Loucy (cell line): ENCODE measurements around the gene CCBE1.

ENCODE experiments used
- H2AFZ ChIP-seq: fragments of 200-600 bp; sonication (generic); 2 replicates; pipeline ENCODE4 v1.6.0; 2016; ENCODE audit warnings: antibody characterized with exemption, mild to moderate bottlenecking, low read length, moderate library complexity
- H3F3A ChIP-seq: fragments of 200-600 bp; 2 replicates; pipeline ENCODE4 v1.6.0; 2016; ENCODE audit warnings: antibody characterized with exemption, low read depth, mild to moderate bottlenecking
- H3K27me3 ChIP-seq: fragments of 200-600 bp; sonication (generic); 2 replicates; pipeline ENCODE4 v1.6.1; 2014; ENCODE audit warnings: low read length, mild to moderate bottlenecking; ENCODE audit not compliant: insufficient read depth, poor library complexity, severe bottlenecking
- H3K36me3 ChIP-seq: fragments of 200-600 bp; sonication (generic); 2 replicates; pipeline ENCODE4 v1.6.1; 2016; ENCODE audit warnings: low read length; ENCODE audit not compliant: insufficient read depth
- H3K4me1 ChIP-seq: fragments of 200-600 bp; sonication (generic); 2 replicates; pipeline ENCODE4 v1.5.1; 2014; ENCODE audit warnings: low read length, mild to moderate bottlenecking; ENCODE audit not compliant: insufficient read depth, poor library complexity, severe bottlenecking
- H3K4me2 ChIP-seq: fragments of 200-600 bp; sonication (generic); 2 replicates; pipeline ENCODE4 v1.6.0; 2014; ENCODE audit warnings: antibody characterized with exemption, low read length, low read depth, mild to moderate bottlenecking; ENCODE audit not compliant: poor library complexity, severe bottlenecking
- H3K4me3 ChIP-seq: fragments of 200-600 bp; sonication (generic); 2 replicates; pipeline ENCODE4 v1.5.1; 2014; ENCODE audit warnings: low read length, mild to moderate bottlenecking, mixed read lengths; ENCODE audit not compliant: poor library complexity, severe bottlenecking
- H3K79me2 ChIP-seq: fragments of 200-600 bp; sonication (generic); 2 replicates; pipeline ENCODE4 v1.6.1; 2014; ENCODE audit warnings: low read length; ENCODE audit not compliant: insufficient read depth
- H3K9ac ChIP-seq: fragments of 200-600 bp; sonication (generic); 2 replicates; pipeline ENCODE4 v1.6.0; 2014; ENCODE audit warnings: mild to moderate bottlenecking, low read depth, low read length, moderate library complexity; ENCODE audit not compliant: poor library complexity, severe bottlenecking
- H3K9me2 ChIP-seq: fragments of 200-600 bp; sonication (generic); replicated peaks from 2 replicates; pipeline ENCODE4 v1.6.1; 2016; ENCODE audit warnings: low read depth, low read length, mixed read lengths
- H3K9me3 ChIP-seq: fragments of 200-600 bp; sonication (generic); 2 replicates; pipeline ENCODE4 v1.6.1; 2014; ENCODE audit warnings: mild to moderate bottlenecking, antibody characterized with exemption, low read length, low read depth; ENCODE audit not compliant: insufficient read depth
- H4K20me1 ChIP-seq: fragments of 200-600 bp; sonication (generic); 2 replicates; pipeline ENCODE4 v1.6.0; 2014; ENCODE audit warnings: antibody characterized with exemption, low read length, mild to moderate bottlenecking; ENCODE audit not compliant: insufficient read depth, poor library complexity, severe bottlenecking
- EZH2phosphoT487 ChIP-seq: fragments of 200-600 bp; IDR thresholded peaks from 2 replicates; pipeline ENCODE4 v1.6.1; 2018; ENCODE audit warnings: antibody characterized with exemption, mild to moderate bottlenecking, moderate library complexity, borderline replicate concordance
- TF ChIP-seq, protein P1 (sequence below): fragments of 200-600 bp; sonication (generic); conservative IDR thresholded peaks from 2 replicates; pipeline ENCODE4 v1.5.1; 2014; ENCODE audit warnings: mild to moderate bottlenecking, antibody characterized with exemption, low read length

CCBE1 gene

GRCh38 chr18:59607471-59607870, 89.8 kb downstream of the CCBE1 start:
- Histone ChIP-seq H3K4me2 (no peak overlapping the region), H3K9me2 (no peaks in the 10 kb centered on the region), H3K79me2 (no peaks in the 10 kb centered on the region), H3K9me3 (no peaks in the 10 kb centered on the region), H3K4me3 (no peak overlapping the region), H3K36me3 (no peaks in the 10 kb centered on the region), H3K4me1 (peaks cover 25% of the 10 kb centered on the region), H3K9ac (no peak overlapping the region), H4K20me1 (no peaks in the 10 kb centered on the region), H2AFZ (no peak overlapping the region), H3F3A (no peaks in the 10 kb centered on the region), H3K27me3 (no peaks in the 10 kb centered on the region)
- TF ChIP-seq EZH2phosphoT487 = no peak
- TF ChIP-seq, protein P1, sequence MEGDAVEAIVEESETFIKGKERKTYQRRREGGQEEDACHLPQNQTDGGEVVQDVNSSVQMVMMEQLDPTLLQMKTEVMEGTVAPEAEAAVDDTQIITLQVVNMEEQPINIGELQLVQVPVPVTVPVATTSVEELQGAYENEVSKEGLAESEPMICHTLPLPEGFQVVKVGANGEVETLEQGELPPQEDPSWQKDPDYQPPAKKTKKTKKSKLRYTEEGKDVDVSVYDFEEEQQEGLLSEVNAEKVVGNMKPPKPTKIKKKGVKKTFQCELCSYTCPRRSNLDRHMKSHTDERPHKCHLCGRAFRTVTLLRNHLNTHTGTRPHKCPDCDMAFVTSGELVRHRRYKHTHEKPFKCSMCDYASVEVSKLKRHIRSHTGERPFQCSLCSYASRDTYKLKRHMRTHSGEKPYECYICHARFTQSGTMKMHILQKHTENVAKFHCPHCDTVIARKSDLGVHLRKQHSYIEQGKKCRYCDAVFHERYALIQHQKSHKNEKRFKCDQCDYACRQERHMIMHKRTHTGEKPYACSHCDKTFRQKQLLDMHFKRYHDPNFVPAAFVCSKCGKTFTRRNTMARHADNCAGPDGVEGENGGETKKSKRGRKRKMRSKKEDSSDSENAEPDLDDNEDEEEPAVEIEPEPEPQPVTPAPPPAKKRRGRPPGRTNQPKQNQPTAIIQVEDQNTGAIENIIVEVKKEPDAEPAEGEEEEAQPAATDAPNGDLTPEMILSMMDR = no peak

DNA sequence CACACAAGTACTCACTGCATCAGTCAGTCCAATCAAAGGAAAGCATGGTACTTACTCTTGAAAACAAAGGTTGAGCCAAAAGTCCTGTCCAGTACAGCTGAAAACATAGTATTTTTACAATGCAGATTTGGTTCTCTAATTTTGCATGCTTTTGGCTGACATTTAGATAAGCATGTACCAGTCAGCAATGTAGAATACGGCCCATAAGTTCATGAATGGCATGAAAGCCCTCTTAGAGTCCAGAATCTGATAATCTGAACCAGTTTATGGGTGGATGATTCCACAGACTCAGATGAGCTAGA, 90.2 kb downstream of the CCBE1 start:
- H3K36me3 ChIP-seq = no peaks in the 10 kb centered on the region
- H3K4me3 ChIP-seq = no peak overlapping the region
- H3K9me2 ChIP-seq = no peaks in the 10 kb centered on the region
- peaks cover 23% of the 10 kb centered on the region for H3K4me1 ChIP-seq
- no peak overlapping the region for H3K9ac ChIP-seq
- no peaks in the 10 kb centered on the region for H3K9me3 ChIP-seq
- no peaks in the 10 kb centered on the region for H3K79me2 ChIP-seq
- no peaks in the 10 kb centered on the region for H3F3A ChIP-seq
- H4K20me1 ChIP-seq = no peaks in the 10 kb centered on the region
- H3K27me3 ChIP-seq = no peaks in the 10 kb centered on the region
- H3K4me2 ChIP-seq = no peak overlapping the region
- no peak overlapping the region for H2AFZ ChIP-seq
- no peak for TF ChIP-seq EZH2phosphoT487
- TF ChIP-seq, protein P1 = no peak

- H3K36me3 ChIP-seq = no peaks in the 10 kb centered on the region
- no peaks in the 10 kb centered on the region for H3F3A ChIP-seq
- no peaks in the 10 kb centered on the region for H4K20me1 ChIP-seq
- H2AFZ ChIP-seq = no peak overlapping the region
- H3K9me3 ChIP-seq = no peaks in the 10 kb centered on the region
- H3K27me3 ChIP-seq = no peaks in the 10 kb centered on the region
- H3K9me2 ChIP-seq = no peaks in the 10 kb centered on the region
- no peak overlapping the region for H3K9ac ChIP-seq
- H3K79me2 ChIP-seq = no peaks in the 10 kb centered on the region
- H3K4me2 ChIP-seq = no peak overlapping the region
- H3K4me3 ChIP-seq = no peak overlapping the region
- peaks cover 17% of the 10 kb centered on the region for H3K4me1 ChIP-seq
- TF ChIP-seq, protein P1 = no peak
- TF ChIP-seq EZH2phosphoT487 = no peak
These were observed 90.8 kb downstream of the CCBE1 start for GRCh38 chr18:59606193-59607077.
